Hippocampal formation (tissue), 2 donors: ENCODE results near the gene CASZ1.
A peak's percentile ranks its signal among the peaks of the same experiment; 100 is the strongest.

Experiments
- DNase-seq, 2 donors: peaks; one replicate each; lab custom pipeline; 2025; lab: John Stamatoyannopoulos, UW

Gene CASZ1

GRCh38 chr1:10671622-10672342 lies 124.7 kb downstream of the CASZ1 start:
- DNase-seq = no peak

- DNase-seq = no peak
Measured at GRCh38 chr1:10671090-10671489, 125.4 kb downstream of the CASZ1 start.

GRCh38 chr1:10670190-10670589 lies 126.3 kb downstream of the CASZ1 start:
- DNase-seq = no peak

GRCh38 chr1:10669570-10669969 lies 126.9 kb downstream of the CASZ1 start:
- no peak for DNase-seq

- DNase-seq = no peak
Measured at GRCh38 chr1:10667861-10668761, 128.3 kb downstream of the CASZ1 start.

- DNase-seq = no peak
Measured at GRCh38 chr1:10665930-10666850, 130.3 kb downstream of the CASZ1 start.

- no peak for DNase-seq
Measured at GRCh38 chr1:10665226-10665625, 131.2 kb downstream of the CASZ1 start.

GRCh38 chr1:10664251-10664650 lies 132.2 kb downstream of the CASZ1 start:
- DNase-seq = no peak

GRCh38 chr1:10663678-10664035 lies 132.8 kb downstream of the CASZ1 start:
- peak; percentile 21 to 59 for DNase-seq

GRCh38 chr1:10662824-10663677 lies 133.4 kb downstream of the CASZ1 start:
- DNase-seq = no peak

GRCh38 chr1:10662090-10662688 lies 134.3 kb downstream of the CASZ1 start:
- no peak for DNase-seq

- no peak for DNase-seq
Measured at GRCh38 chr1:10661453-10661852, 135.0 kb downstream of the CASZ1 start.

GRCh38 chr1:10659646-10660540 lies 136.6 kb downstream of the CASZ1 start:
- DNase-seq = no peak

GRCh38 chr1:10659218-10659617 lies 137.2 kb downstream of the CASZ1 start:
- no peak for DNase-seq

GRCh38 chr1:10658396-10659066 lies 137.9 kb downstream of the CASZ1 start:
- no peak for DNase-seq

- no peak for DNase-seq
Measured at GRCh38 chr1:10657088-10657847, 139.2 kb downstream of the CASZ1 start.

GRCh38 chr1:10656431-10656830 lies 140.0 kb downstream of the CASZ1 start:
- DNase-seq = no peak

- no peak for DNase-seq
Measured at GRCh38 chr1:10655002-10655401, 141.4 kb downstream of the CASZ1 start.
